IMR-90 (cell line): ENCODE results near the gene KCNJ10.

Experiments used
- BHLHE40 ChIP-seq: fragments of 150-350 bp; IDR thresholded peaks from 2 replicates; pipeline ENCODE4 v1.6.1; 2016; ENCODE audit warnings: mild to moderate bottlenecking, low read depth, low read length
- MXI1 ChIP-seq: IDR thresholded peaks from 2 replicates; pipeline ENCODE4 v1.6.1; 2012; ENCODE audit warnings: low read depth, mild to moderate bottlenecking, low read length, moderate library complexity, borderline replicate concordance
- POLR2A ChIP-seq: IDR thresholded peaks from 2 replicates; pipeline ENCODE4 v1.6.1; 2012; ENCODE audit warnings: mild to moderate bottlenecking, low read depth, low read length
- RAD21 ChIP-seq: IDR thresholded peaks from 2 replicates; pipeline ENCODE4 v1.6.1; 2012; ENCODE audit warnings: low read length, improper control_type of control experiment
- SMC3 ChIP-seq: fragments of 150-350 bp; IDR thresholded peaks from 2 replicates; pipeline ENCODE4 v1.6.1; 2016; ENCODE audit warnings: low read depth, mild to moderate bottlenecking, antibody characterized with exemption, low read length, moderate library complexity
- TF ChIP-seq, protein P1 (sequence below): conservative IDR thresholded peaks from 2 replicates; pipeline ENCODE4 v1.5.1; 2012; ENCODE audit warnings: mild to moderate bottlenecking, low read depth, low read length, improper control_type of control experiment

DNA sequence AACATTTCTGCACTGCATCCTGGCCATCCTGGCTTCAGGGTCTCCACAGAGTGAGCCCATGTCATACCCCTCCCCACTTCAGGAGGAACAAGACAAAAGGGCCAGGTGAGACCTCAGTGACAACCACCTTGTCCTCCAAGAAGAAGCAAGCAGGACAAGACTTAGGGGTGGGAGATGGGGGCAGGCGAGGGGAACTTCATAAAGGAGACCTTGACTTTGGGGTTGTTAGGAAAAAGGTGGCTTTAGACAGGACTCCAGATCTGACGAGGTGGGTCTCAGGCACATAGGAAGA is 91.9 kb downstream of the KCNJ10 start:
- TF ChIP-seq, protein P1, sequence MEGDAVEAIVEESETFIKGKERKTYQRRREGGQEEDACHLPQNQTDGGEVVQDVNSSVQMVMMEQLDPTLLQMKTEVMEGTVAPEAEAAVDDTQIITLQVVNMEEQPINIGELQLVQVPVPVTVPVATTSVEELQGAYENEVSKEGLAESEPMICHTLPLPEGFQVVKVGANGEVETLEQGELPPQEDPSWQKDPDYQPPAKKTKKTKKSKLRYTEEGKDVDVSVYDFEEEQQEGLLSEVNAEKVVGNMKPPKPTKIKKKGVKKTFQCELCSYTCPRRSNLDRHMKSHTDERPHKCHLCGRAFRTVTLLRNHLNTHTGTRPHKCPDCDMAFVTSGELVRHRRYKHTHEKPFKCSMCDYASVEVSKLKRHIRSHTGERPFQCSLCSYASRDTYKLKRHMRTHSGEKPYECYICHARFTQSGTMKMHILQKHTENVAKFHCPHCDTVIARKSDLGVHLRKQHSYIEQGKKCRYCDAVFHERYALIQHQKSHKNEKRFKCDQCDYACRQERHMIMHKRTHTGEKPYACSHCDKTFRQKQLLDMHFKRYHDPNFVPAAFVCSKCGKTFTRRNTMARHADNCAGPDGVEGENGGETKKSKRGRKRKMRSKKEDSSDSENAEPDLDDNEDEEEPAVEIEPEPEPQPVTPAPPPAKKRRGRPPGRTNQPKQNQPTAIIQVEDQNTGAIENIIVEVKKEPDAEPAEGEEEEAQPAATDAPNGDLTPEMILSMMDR: no peak
- TF ChIP-seq SMC3 (no peak), BHLHE40 (no peak), MXI1 (no peak), POLR2A (no peak), RAD21 (no peak)
